ENCODE data around the gene COPB1. TPM values are rescaled to one million over a fixed set of nuclear protein-coding genes. Genes with fewer than 3 reads are reported as not detected.

Gene COPB1
- total RNA-seq, 2 donors from 2014 or later = 46.1 to 62.5 TPM

- no peak overlapping the region for H3K4me3 ChIP-seq
- no peaks in the 10 kb centered on the region for H3K27me3 ChIP-seq
- intact Hi-C loops (cut with DNase I) = no loop called here
- no peak overlapping the region for H3K27ac ChIP-seq
- peaks cover 35% of the 10 kb centered on the region for H3K4me1 ChIP-seq
- H3K9me3 ChIP-seq = no peaks in the 10 kb centered on the region
- H3K36me3 ChIP-seq (replicated peaks in 1 of 2; ENCODE audit: insufficient read depth in 1 of 2, low read depth in 2 of 2) = no peaks in the 10 kb centered on the region
- whole genome bisulfite sequencing, 2 donors = 75 to 79% methylated on average over 1 of the region's 1 CpG
- TF ChIP-seq CTCF (IDR thresholded peaks at IDR 0.05) = no peak
- TF ChIP-seq POLR2A (IDR thresholded peaks at IDR 0.05) = no peak
- DNase-seq = no peak
- no peak for ATAC-seq
Observed at GRCh38 chr11:14543260-14543659, 43.6 kb upstream of the COPB1 start.

GRCh38 chr11:14542324-14542723 lies 42.7 kb upstream of the COPB1 start:
- Histone ChIP-seq H3K36me3 (replicated peaks in 1 of 2; ENCODE audit: insufficient read depth in 1 of 2, low read depth in 2 of 2) (no peaks in the 10 kb centered on the region), H3K27ac (no peak overlapping the region), H3K4me1 (peaks cover 41% of the 10 kb centered on the region), H3K27me3 (no peaks in the 10 kb centered on the region), H3K9me3 (no peaks in the 10 kb centered on the region), H3K4me3 (no peak overlapping the region)
- no peak for DNase-seq
- TF ChIP-seq POLR2A (IDR thresholded peaks at IDR 0.05) (no peak), CTCF (IDR thresholded peaks at IDR 0.05) (no peak)
- no peak for ATAC-seq
- intact Hi-C loops (cut with DNase I) = no loop called here

- no peaks in the 10 kb centered on the region for H3K36me3 ChIP-seq (replicated peaks in 1 of 2; ENCODE audit: insufficient read depth in 1 of 2, low read depth in 2 of 2)
- H3K9me3 ChIP-seq = no peaks in the 10 kb centered on the region
- peak overlapping the region in 3 of 4 donors; percentile 31 to 51 (median 35) for H3K27ac ChIP-seq
- intact Hi-C loops (cut with DNase I) = no loop called here
- H3K4me1 ChIP-seq = peaks cover 41% of the 10 kb centered on the region
- DNase-seq = peak; percentile 21 to 42 (median 30)
- ATAC-seq = peak; percentile 36
- no peaks in the 10 kb centered on the region for H3K27me3 ChIP-seq
- no peak overlapping the region for H3K4me3 ChIP-seq
- TF ChIP-seq POLR2A (IDR thresholded peaks at IDR 0.05) = no peak
- TF ChIP-seq CTCF (IDR thresholded peaks at IDR 0.05) = no peak
- WGBS, 2 donors = 32 to 33% methylated on average over 6 of the region's 6 CpGs
Observed at GRCh38 chr11:14541192-14541947, 41.8 kb upstream of the COPB1 start.

GRCh38 chr11:14539982-14540421 lies 40.4 kb upstream of the COPB1 start:
- H3K4me3 ChIP-seq = no peak overlapping the region
- no peak for ATAC-seq
- no peak for TF ChIP-seq POLR2A (IDR thresholded peaks at IDR 0.05)
- TF ChIP-seq CTCF (IDR thresholded peaks at IDR 0.05) = no peak

More at GRCh38 chr11:14539982-14540421, 40.4 kb upstream of the COPB1 start:
- Histone ChIP-seq H3K27ac (peak overlapping the region in 3 of 4 donors; percentile 43 to 67 (median 54)), H3K4me1 (peaks cover 41% of the 10 kb centered on the region), H3K36me3 (replicated peaks in 1 of 2; ENCODE audit: insufficient read depth in 1 of 2, low read depth in 2 of 2) (no peaks in the 10 kb centered on the region), H3K27me3 (no peaks in the 10 kb centered on the region), H3K9me3 (no peaks in the 10 kb centered on the region)
- intact Hi-C loops (cut with DNase I) = loop anchor here (5.0 kb wide), 1 partner anchor 367 kb away; no protein-coding TSS in a partner anchor
- 69 to 71% methylated on average over 4 of the region's 4 CpGs for WGBS, 2 donors
- DNase-seq = no peak
